ENCODE measurements around the gene HSD17B1. TPM values are rescaled to one million over a fixed set of nuclear protein-coding genes. Genes with fewer than 3 reads are reported as not detected.

HSD17B1 gene
- total RNA-seq, 1 experiment from 2014 or later: 1.5 TPM

DNA sequence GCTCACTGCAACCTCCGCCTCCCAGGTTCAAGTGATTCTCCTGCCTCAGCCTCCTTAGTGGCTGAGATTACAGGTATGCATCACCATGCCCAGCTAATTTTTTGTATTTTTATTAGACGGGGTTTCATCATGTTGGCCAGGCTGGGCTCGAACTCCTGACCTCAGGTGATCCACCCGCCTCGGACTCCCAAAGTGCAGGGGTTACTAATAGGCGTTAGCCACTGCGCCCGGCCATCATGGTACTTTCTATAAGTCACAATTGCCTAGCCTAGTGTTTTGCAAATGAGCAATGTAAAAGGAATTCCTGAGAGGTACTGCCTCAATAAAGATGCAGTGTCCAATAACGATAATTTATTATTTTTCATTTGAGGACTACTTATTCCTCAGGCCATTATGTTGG is 38.7 kb downstream of the HSD17B1 start:
- H3K4me1 ChIP-seq (ENCODE audit: insufficient read depth, low read length): no peaks in the 10 kb centered on the region
- H2AK5ac ChIP-seq (ENCODE audit: insufficient read length, low read length): no peak overlapping the region
- no peak overlapping the region for H4K91ac ChIP-seq (ENCODE audit: insufficient read length, low read depth, low read length)
- H2BK12ac ChIP-seq (ENCODE audit: insufficient read length, low read depth, low read length): no peak overlapping the region
- no peak overlapping the region for H3K27ac ChIP-seq (ENCODE audit: insufficient read length, low read depth, low read length)
- no peak overlapping the region for H2BK120ac ChIP-seq (ENCODE audit: low read depth, low read length, poor library complexity, severe bottlenecking)
- H3K27me3 ChIP-seq (ENCODE audit: insufficient read depth, low read length): no peaks in the 10 kb centered on the region
- WGBS (ENCODE audit: extremely low coverage, insufficient read length, low lambda C conversion rate): no CpG with 5 or more reads among the region's 9 CpGs
- no peak overlapping the region for H3K9ac ChIP-seq (ENCODE audit: extremely low read depth, insufficient read length, low read length)
- H3K9me3 ChIP-seq (ENCODE audit: control insufficient read depth, low read depth, low read length): no peaks in the 10 kb centered on the region
- H3K4ac ChIP-seq (ENCODE audit: low read depth, low read length): no peak overlapping the region
- no peaks in the 10 kb centered on the region for H3K79me2 ChIP-seq (ENCODE audit: insufficient read depth, low read length)
- no peak overlapping the region for H3K27ac Mint-ChIP-seq
- peaks cover 6 to 39% (median 32%) of the 10 kb centered on the region in 3 experiments; a peak in 6 of 7 replicates for H3K36me3 Mint-ChIP-seq (ENCODE audit: insufficient read depth in 1 of 3, low read depth in 3 of 3)
- H3K18ac ChIP-seq (ENCODE audit: insufficient read length, low read depth, low read length): no peak overlapping the region
- no peak overlapping the region for H3K4me2 ChIP-seq (ENCODE audit: insufficient read depth, insufficient read length, low read length)
- no peaks in the 10 kb centered on the region for H3K27me3 Mint-ChIP-seq (ENCODE audit: low read depth)
- peaks cover 3% of the 10 kb centered on the region for H3K79me1 ChIP-seq (ENCODE audit: insufficient read depth, low read depth, low read length, poor library complexity, severe bottlenecking)
- H2BK5ac ChIP-seq (ENCODE audit: insufficient read length, low read length): no peak overlapping the region
- H2AFZ ChIP-seq (ENCODE audit: low read length): no peak overlapping the region
- no peaks in the 10 kb centered on the region for H3K9me3 Mint-ChIP-seq
- no peak overlapping the region for H3K23ac ChIP-seq (ENCODE audit: insufficient read length, low read depth, low read length)
- no peak overlapping the region for H2BK15ac ChIP-seq (ENCODE audit: low read depth, low read length)
- H2BK20ac ChIP-seq (ENCODE audit: low read depth, low read length, poor library complexity, severe bottlenecking): no peak overlapping the region
- TF ChIP-seq, protein P1, sequence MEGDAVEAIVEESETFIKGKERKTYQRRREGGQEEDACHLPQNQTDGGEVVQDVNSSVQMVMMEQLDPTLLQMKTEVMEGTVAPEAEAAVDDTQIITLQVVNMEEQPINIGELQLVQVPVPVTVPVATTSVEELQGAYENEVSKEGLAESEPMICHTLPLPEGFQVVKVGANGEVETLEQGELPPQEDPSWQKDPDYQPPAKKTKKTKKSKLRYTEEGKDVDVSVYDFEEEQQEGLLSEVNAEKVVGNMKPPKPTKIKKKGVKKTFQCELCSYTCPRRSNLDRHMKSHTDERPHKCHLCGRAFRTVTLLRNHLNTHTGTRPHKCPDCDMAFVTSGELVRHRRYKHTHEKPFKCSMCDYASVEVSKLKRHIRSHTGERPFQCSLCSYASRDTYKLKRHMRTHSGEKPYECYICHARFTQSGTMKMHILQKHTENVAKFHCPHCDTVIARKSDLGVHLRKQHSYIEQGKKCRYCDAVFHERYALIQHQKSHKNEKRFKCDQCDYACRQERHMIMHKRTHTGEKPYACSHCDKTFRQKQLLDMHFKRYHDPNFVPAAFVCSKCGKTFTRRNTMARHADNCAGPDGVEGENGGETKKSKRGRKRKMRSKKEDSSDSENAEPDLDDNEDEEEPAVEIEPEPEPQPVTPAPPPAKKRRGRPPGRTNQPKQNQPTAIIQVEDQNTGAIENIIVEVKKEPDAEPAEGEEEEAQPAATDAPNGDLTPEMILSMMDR (conservative IDR thresholded peaks at IDR 0.05): no peak
- H3T11ph ChIP-seq (ENCODE audit: low read length): no peak overlapping the region
- H3K14ac ChIP-seq (ENCODE audit: insufficient read depth, low read length): no peak overlapping the region
- H4K20me1 ChIP-seq (ENCODE audit: control insufficient read depth, insufficient read depth, insufficient read length): no peaks in the 10 kb centered on the region
- no peak for DNase-seq
- no peak overlapping the region for H4K8ac ChIP-seq (replicated peaks; ENCODE audit: insufficient read length, low read depth, low read length)
- H4K5ac ChIP-seq (ENCODE audit: insufficient read length, low read depth, low read length): no peak overlapping the region
- H3K4me1 Mint-ChIP-seq: no peaks in the 10 kb centered on the region
- H3K23me2 ChIP-seq (ENCODE audit: insufficient read length, low read depth, low read length, poor library complexity, severe bottlenecking): no peaks in the 10 kb centered on the region
- H3K56ac ChIP-seq (ENCODE audit: insufficient read length, low read depth, low read length): no peak overlapping the region
- no peak overlapping the region for H3K4me3 Mint-ChIP-seq
